HG02623 (cell line): ENCODE data around the gene NUDT21.
"Not testable (repeated sequence)": the region's sequence is repeated elsewhere in the genome, so short reads cannot be mapped to it uniquely, and the experiment has no call there.

ENCODE experiments used
- ATAC-seq: cut with Tn5 transposase; IDR thresholded peaks from one replicate; pipeline ENCODE4 v1.9.1; 2021; ENCODE audit warnings: moderate library complexity; ENCODE audit not compliant: unreplicated experiment

NUDT21 gene

DNA sequence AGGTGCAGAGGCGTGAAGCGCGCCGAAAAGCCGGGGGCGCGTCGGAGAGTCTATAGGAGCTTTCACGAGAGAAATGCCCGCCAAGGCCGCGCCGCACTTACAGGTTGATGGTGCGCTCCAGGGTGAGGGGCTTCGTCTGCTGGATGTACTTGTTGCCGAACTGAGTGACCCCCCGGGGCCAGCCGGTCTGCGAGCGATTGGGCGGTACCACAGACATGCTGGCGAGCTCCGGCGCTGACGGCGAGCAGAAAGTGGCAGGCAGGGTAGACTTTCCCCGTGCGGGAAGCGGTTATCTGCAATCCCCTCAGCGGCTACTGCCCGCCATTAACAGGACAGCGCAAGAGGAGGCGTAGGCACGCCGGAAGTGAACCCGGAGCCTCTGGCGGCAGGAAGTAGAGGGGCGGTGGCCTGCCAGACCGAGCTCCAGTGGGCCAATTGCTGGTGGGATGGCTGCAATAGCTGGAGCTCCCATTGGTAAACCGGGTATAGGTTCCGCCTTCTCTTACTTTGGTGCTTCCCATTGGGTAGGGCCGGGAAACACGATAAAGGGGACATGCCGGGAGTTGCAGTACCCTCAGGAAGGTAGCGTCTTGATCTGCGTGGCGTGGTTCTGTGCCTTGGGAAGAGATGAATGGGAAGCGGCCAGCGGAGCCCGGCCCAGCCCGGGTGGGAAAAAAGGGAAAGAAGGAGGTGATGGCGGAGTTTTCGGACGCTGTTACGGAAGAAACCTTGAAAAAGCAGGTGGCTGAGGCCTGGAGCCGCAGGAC, at the start of gene NUDT21, which contains the start of gene OGFOD1:
Gene NUDT21 (minus strand): TSS at position 347 of the 767 bp plus-strand sequence. CDS start 130 bp downstream, at position 217.
Gene OGFOD1 (plus strand): TSS at position 569 of the 767 bp plus-strand sequence. CDS start 59 bp downstream, at position 628.
- ATAC-seq = peak; percentile 99

DNA sequence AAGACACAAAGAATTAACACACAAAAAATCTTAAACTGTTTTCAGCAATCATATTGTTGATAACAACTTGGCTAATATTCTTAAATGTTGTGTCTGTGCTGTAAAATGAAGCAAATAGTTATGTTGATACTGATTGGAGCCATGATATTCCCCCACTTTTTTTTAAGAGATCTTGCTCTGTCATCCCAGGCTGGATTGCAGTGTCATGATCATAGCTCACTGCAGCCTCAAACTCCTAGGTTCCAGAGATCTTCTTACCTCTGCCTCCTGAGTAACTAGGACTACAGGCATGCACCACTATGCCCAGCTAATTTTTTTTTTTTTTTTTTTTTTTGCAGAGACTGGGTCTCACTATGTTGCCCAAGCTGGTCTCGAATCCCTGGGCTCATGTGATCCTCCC, 42.7 kb upstream of the NUDT21 start:
- no peak for ATAC-seq

DNA sequence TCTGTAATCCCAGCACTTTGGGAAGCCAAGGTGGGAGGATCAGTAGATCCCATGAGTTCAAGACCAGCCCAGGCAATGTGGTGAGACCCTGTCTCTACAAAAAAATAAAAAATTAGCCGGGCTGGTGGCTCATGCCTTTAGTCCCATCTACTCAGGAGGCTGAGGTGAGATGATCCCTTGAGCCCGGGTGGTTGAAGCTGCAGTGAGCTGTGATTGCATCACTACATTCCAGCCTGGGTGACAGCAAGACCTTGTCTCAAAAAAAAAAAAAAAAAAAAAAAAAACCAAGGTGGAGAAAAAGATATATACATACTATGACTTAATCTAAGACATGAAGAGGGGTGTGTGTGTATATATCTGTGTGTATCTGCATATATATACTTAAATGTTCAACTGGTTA, 42.0 kb upstream of the NUDT21 start:
- ATAC-seq = no peak

DNA sequence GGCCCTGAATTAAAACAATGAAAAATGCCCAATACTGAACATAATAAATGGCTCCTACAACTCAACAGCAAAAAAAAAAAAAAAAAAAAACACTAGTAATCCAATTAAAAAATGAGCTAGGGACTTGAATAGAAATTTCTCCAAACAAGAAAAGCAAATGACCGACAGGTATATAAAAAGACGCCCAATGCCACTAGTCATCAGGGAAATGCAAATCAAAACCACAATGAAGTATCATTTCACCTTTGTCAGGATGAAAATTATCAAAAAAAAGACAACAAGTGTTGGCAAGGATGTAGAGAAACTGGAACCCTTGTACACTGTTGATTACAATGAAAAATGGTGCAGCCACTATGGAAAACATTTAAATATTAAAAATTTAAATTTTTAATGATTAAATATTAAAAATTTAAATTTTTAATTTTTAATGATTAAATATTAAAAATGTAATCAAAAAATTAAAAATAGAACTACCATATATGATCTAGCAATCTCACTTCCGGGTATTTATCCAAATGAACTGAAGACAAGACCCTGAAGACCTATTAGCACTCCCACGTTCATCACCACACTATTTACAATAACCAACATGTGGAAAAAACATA, 40.6 kb upstream of the NUDT21 start:
- ATAC-seq = no peak

DNA sequence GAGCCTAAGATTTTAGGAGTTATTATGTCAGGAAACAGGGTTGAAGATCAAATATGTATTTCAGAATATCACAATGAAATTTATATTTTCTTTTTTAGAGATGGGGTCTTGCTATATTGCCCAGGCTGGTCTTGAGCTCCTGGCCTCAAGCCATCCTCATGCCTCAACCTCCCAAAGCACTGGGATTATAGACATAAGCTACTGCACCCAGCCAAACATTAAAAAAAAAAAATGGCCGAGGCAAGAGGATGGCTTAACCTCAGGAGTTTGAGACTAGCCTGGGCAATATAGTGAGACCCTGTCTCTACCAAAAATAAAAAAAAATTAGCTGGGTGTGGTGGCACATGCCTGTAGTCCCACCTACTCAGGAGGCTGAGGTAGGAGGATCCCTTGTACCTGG, 37.7 kb upstream of the NUDT21 start:
- ATAC-seq = not testable (repeated sequence)

DNA sequence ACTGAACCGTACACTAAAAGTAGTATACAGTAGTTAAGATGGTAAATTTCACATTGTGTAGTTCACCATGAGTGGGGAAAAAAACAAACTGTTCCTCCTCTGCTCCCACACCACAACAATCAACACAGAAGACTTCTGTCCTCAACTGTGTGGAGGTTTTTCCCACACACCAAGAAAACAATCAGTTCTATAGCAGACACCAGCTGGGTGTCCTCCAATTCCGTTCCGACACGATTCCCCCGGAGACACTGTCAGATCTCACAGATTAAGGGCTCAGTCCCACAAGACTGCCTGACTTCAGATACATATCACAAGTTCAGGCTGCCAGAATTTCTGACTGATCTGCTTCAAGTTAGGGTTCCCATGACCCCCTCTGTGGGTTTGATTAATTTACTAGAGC, 36.9 kb upstream of the NUDT21 start:
- no peak for ATAC-seq

DNA sequence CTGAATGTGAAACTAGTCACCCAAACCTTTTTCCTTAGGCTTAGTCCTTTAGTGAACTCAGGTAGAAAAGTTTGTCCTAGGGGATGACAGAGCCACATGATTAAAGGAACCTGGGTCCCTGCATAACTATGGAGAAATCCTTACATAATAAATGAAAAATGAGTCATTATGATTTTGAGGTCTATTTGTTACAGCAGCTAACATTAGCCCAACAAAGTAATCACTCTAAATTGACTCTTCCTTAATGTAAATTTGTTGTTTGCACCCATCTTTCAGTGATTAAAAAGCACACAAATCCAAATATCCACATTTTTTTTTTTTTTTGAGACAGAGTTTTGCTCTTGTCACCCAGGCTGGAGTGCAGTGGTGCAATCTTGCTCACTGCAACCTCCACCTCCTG, 32.3 kb upstream of the NUDT21 start:
- ATAC-seq = no peak

DNA sequence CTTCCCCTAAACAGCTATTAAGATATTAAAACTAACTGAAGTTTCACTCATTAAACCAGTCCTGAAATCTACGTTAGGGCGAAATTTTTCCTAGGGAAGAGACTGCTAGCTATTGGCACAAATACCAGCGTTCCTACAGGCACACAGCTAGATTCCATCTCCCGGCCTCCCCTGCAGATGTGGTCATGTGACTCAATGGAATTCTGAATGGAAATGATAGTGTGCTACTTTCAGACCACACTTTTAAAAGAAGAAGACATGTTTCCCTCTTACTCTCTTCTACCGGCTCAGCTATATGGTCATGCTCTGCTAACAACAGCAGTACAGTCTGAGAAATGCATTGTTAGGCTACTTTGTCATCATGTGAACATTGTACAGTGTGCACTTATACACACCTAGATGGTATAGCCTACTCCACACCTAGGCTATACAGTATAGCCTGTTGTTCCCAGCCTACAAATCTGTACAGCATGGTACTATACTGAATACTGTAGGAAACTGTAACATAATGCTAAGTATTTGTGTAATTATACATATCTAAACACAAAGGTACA, 31.6 kb upstream of the NUDT21 start:
- no peak for ATAC-seq

DNA sequence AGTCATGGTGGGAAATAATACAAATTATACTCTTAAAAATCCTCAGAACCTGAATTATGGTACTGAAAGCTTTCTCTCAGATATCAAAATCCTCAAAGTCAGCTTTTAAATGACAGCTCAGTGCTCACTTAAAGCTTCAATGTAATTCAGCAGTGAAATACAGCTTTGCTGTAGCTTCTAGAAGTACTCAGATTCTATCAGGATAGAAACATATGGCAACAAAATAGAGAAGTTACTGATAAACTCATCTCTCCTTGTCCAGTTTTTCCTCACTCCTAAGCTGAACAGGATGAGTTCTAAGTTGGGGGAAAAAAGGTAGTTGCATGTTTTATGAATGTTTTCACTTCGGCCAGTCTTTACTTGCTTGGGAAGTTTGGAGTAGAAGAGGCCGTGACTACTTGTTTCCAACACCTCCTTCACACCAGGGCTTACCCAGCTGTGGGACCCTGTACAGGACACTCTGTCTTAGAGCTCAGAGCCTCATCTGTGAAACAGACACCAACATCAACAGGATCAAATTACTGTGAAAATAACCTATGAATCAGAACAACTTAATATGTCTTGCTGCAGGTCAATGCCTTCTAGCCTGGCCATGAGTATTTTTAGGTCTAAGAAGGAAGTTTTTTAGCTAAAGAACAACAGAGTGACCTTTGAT, 30.5 kb upstream of the NUDT21 start:
- no peak for ATAC-seq

DNA sequence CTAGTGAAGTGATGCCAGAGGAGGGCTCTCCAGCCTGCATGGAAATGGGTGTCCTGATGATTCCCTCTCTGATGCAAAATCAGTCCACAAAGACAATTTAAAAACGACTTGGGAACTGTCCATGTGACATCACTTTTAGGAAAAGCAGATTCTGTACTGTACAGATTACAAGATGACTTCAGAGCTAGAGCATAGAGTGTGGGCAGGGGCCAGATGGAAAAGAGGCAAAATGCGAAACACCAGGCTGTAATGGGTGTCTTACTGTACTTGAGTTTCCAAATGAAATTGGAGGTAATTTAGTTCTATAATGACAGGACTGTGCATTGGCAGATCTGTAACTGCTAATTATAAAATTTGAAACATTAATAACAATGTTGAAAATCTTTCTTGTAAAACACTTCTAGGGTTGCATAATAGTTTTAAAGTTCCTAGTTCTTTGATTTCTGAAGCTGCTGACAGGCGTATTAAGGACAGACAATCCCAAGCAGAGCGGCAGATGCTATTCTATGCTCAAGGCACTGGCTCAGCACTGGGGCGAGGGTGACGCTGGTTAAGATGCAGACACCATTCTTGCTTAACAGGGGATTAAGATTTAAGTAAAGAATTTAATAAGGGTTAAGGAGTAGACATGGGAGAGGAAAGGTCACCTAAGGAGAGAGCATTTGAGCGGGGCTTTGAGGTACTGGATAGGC, 29.8 kb upstream of the NUDT21 start:
- ATAC-seq = no peak

DNA sequence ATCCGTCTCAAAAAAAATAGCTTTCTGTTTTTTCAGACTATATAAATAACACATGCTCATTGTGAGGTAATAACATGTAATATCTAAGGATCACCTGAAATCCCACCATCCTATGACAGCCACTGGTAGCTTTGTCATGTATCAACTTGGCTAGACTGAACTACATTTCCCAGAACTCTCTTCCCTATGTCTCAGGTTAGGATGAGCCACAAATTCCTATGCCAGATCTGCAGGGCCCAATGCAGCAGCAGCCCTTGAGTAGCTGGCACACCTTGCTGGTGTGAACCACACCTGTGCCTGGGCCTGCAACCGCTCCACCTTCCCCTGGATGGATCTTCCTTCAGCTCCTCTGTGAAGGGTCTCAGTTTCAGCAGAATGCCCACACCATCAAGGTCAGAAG, 28.3 kb upstream of the NUDT21 start:
- no peak for ATAC-seq

DNA sequence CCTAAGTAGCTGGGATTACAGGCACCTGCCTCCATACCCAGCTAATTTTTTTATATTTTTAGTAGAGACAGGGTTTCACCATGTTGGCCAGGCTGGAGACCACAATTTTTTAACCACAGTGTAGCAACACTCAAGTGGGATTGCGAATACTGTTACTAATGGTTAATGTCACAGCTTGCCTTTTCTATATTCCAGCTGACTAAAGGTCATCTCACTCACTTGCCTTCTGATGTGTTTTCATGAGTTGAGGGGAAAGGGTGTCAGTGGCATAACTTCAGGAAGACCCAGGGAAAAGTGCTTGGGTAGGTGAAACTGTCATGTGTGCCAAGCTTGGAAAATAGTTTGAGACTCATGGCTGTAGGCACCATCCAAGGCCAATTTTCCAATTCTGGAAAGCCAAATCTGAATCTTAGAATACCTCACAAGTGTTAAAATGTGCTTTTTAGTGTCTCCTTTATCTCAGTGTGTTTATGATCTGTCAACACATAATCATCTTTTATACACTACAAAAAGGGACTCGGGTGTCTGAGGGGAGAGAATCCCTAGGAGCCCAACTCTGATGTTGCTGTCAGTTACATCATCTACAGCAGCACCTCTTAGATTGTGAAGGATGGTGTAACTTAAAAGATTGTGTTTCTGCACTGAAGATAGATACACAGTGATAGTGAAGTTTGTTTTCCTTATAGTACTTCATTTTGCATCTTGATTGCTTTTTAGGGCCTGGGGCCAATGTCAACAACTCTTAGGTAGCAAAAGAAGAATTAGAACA, 27.3 kb upstream of the NUDT21 start:
- no peak for ATAC-seq

DNA sequence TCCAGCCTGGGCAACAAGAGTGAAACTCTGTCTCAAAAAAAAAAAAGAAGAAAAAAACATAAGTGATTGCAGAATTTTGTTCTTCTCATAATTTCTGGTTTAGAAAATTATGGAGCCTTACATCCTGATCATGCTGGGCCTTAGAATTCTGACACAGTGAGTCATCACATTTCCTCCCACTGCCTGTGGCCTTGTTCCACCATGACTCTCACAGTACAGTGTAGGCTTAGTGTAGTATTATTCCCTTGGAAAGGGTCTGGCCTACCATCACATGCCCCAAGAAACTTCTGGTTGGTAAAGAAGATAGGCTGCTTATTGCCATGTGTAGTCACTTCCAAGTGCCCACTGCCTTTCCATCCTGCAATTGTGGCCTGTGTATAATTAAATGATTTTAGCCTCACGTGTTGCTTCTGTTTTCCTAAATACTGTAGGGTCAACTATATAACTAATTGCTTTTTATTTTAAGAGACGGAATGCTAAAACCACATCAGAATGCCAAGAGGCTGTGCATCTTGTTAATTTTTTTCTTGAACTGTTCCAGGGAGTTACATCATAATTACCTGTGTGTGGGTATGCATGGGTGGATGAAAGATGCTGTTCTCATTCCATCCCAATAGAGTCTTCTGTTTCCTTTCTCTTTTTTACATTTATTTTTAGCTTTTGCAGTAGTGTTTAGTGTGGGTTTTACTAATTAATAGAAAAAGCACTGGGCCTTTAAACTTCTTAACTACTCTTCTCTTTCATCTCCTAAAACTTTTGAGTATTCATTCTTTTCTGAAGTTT, 26.2 kb upstream of the NUDT21 start:
- ATAC-seq = no peak

DNA sequence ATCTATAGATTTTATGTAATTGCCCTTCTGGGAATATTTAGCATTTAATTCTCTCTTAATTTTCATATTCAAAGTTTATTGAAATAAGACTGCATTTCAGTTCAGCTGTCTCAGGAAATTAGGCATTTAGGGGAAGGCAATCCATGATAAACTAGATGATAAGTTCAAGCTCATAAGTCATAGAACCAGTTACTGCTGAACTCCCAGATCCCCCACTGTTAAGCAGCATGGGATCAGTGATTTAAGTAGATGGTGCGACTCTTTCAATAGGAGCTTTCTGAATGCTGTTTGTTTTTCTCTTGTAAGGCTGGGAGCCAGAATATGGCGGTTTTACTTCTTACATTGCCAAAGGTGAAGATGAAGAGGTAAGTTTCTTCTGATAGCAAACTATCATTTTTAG, 24.1 kb upstream of the NUDT21 start:
- no peak for ATAC-seq

DNA sequence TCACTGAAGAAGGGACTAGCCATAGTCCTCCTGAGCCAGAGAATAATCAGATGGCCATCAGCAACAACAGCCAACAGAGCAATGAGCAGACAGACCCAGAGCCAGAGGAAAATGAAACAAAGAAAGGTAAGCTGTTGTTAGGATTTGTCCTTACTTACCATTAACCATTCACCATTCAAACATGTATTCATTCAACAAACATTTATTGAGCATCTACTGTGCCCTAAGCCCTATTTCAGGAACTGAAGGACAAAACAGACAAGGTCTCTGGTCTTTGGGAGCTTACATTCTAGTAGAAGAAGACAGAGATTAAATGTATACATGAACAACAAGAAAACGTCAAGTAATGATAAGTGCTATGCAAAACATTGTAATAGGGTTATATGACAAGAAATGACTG, 19.5 kb upstream of the NUDT21 start:
- ATAC-seq = no peak

DNA sequence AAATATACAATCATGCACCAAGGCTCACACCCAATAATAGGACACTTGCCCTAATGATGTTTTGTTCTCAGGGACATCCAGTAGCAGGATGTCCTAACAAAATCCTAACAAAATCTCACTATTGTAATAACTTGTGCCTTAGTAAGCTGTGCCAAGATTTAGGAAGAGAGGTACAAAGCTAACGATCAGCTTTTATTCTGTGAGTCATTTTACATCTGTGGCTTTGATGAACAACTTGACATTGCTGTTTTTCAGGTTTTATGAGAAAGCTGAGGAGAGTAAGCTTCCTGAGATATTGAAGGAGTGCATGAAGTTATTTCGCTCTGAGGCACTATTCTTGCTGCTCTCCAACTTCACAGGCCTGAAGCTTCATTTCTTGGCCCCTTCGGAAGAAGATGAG, 19.1 kb upstream of the NUDT21 start:
- ATAC-seq = no peak

DNA sequence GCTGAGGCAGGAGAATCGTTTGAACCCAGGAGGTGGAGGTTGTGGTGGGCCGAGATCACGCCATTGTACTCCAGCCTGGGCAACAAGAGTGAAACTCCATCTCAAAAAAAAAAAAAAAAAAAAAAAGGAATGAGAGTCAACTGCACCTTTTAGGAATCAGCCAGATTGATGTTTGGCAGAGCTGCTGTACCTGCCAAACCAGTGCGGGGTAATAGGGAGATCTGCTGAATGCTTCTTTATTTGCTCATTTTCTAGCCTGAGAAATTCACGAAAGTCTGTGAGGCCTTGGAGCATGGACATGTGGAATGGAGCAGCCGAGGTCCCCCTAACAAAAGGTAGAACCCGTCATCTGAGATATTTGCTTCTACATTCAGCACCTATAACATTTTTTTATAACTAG, 18.6 kb upstream of the NUDT21 start:
- ATAC-seq = no peak

DNA sequence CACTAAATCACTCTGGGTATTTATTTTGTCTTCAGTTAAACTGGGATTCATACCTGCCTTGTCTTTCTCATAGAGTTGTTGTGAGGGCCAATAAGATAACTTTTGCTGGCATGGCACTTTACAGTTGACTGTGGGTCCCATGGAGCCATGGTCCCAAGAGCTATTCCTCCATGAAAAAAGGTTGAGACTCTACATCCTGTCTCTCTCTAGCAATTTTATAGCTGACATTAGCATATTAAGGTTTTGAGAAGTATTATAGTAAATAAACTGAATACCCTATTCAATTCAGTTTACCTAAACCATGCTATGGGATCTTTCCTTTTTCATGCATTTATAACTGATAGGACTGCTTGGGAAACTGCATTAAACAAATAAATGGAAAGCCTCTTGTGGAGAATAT, 17.7 kb upstream of the NUDT21 start:
- ATAC-seq = no peak

DNA sequence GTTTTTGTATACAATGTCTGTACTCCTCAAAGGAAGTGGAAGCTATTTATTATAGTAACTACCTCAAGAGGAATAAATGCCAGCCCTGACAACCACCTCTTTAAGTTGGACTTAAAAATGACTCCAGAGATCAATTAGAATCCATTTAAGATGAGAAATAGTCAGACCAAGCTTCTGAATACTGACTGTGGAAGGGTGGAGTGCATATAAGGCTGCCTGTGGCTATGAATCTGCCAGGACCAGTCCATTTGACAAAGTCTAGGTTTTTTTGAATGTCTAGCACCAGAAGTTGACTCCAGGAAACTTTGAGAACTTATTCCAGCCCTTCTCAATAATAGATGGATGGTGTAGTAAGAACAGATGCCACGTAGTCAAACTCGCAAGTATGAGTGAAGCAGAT, 15.2 kb upstream of the NUDT21 start:
- no peak for ATAC-seq

DNA sequence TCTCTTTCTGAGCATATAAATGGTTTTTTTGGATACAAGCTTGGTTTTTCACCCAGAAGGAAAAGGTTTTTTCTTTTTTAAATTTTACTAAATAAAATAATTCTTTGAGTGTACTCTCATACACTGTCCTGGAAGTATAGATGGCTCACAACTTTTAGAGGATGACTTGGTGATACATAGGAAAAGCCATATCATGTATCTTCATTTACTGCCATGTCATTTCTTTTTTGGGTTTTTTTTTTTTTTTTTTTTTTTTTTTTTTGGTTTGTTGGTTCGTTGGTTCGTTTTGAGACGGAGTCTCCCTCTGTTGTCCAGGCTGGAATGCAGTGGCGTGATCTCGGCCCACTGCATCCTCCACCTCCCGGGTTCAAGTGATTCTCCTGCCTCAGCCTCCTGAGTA, 12.0 kb upstream of the NUDT21 start:
- no peak for ATAC-seq
